Fibroblast of upper back skin (primary cell): ENCODE measurements around the gene ZNF649.
"Not testable (repeated sequence)": the region's sequence is repeated elsewhere in the genome, so short reads cannot be mapped to it uniquely, and the experiment has no call there.

Experiments
- DNase-seq: peaks from one replicate; pipeline ENCODE4 v3.0.0-alpha.2; 2013

Gene ZNF649

DNA sequence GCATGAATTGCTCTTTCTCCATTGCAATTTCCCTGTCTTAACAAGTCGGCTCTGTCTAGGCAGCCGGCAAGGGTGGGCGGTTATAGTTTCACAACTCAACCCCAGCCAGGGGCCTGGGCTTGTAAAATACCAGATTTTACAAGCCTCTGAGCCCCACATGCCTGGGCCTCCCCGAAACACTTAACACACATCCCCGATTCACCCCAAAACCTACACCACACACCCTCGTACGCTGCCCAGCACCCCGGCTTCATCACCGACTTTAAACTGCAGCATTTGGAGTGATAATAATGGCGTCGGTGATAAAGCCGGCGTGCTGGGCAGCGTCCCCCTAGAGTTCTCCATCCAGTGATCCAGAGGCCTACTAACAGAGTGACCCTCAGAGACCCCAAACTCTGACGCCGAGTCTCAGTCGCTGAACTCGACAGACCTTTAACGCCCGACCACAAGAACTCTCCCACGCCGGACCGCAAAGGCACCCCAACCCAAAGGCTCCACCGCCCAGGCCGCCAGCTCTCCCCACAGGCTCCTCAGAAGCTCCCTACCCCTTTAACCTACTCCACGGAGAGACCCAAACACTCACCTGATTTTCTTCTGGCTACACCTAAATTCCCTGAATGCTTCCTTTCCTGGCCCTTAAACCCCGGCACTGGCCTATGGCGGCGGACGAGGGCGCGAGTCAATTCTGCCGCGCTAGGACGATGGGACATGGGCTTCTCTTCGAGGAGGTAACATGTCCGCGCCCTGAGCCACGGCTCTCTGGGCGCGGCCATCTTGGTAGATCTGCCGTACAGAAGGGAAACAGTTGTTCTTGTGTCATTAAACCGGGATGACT lies at the start of gene ZNF649:
TSS of gene ZNF649 (minus strand) at position 687 of the 835 bp plus-strand sequence. CDS start 4,910 bp downstream, outside the sequence.
- peak; percentile 85 for DNase-seq

DNA sequence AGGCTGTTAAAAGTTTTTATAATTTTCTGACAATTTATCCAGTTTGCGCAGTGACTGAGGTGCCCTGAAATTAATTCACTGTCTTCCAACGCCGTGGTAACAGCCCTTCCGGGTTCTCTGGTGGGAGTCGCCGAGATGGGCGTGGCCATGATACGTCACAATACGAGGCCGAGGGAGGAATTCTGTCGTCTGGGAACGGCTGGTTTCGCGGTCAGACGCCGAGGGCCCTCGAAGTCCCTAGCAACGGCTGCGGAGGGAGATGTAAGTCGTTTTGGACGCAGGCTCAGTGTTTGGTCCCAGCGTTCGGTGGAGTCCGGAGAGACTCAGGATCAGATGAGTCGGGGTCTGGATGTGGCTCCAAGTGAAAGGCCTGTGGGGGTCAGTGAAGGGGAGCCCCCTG lies 44.2 kb upstream of the ZNF649 start:
- peak; percentile 6 for DNase-seq

DNA sequence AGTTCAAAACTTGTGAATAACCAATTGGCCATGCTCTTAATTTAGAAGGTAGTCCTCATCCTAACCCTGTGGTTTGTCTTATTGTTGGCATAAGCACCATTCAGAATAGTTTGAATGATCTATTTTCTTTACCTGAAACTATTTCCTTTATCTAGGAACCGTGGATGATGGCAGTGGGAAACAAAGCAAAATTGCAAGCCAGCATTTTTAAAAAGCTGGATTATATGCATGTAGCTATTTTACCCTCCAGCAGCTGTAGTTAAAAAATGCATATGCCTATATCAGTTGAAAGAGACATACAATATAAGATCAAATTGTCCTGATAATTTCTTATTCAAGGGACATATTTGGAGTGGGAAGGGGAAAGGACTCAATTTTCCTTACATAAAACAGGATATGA lies 41.8 kb upstream of the ZNF649 start:
- no peak for DNase-seq

DNA sequence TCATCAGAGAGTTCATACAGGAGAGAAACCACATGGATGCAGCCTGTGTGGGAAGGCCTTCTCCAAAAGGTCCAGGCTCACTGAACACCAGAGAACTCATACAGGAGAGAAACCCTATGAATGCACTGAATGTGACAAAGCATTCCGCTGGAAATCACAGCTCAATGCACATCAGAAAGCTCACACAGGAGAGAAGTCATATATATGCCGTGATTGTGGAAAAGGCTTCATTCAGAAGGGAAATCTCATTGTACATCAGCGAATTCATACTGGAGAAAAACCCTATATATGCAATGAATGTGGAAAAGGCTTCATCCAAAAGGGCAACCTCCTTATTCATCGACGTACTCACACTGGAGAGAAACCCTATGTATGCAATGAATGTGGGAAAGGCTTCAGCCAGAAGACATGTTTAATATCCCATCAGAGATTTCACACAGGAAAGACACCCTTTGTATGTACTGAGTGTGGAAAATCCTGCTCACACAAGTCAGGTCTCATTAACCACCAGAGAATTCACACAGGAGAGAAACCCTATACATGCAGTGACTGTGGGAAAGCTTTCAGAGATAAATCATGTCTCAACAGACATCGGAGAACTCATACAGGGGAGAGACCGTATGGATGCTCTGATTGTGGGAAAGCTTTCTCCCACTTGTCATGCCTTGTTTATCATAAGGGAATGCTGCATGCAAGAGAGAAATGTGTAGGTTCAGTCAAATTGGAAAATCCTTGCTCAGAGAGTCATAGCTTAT lies 40.2 kb upstream of the ZNF649 start:
- no peak for DNase-seq

DNA sequence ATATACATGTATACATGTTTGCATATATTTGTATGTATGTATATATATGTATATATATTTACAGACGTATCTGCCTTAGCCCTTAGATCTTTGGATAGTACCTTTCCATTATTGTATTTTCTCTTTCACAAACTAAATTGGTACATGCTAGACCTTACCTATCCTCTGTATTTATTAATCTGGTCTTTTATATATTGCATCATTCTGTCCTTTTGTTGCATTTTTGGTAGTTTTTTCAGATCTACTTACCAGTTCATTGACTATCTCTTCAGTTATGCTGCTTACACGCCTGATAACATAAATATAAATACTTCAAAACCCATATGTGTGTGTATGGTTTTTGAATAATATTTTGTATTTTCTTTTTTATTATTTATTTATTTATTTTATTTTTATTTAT lies 34.1 kb upstream of the ZNF649 start:
- no peak for DNase-seq

DNA sequence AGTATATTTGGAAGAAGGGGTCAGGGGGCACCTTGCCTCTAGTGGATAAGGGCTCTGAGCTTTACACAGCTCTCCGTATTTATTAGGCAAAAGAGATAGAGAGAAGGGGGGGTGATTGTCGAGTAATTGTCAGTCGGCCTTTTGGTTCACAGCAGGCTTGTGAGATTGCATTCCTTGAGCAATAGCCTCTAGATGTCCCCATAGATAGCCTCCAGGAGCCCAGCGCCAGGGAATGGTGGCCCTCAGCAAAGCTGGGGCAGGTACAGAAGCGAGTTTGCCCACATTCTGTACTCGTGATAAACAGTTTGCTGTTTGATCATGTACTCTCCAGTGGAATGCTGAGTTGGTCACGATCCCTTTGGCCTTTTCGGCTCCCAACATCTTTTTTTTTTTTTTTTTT lies 27.1 kb upstream of the ZNF649 start:
- no peak for DNase-seq

DNA sequence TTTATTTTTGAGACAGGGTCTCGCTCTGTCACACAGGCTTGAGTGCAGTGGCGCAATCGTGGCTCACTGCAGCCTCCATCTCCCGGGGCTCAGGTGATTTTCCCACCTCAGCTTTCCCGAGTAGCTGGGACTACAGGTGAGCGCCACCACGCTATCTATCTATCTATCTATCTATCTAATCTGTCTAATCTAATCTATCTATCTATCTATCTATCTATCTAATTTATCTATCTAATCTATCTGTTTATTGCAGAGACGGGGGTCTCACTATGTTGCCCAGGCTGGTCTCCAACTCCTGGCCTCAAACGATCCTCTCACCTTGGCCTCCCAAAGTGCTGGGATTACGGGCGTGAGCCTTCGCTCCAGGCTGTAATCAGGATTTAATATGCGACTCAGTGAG lies 23.0 kb upstream of the ZNF649 start:
- no peak for DNase-seq

DNA sequence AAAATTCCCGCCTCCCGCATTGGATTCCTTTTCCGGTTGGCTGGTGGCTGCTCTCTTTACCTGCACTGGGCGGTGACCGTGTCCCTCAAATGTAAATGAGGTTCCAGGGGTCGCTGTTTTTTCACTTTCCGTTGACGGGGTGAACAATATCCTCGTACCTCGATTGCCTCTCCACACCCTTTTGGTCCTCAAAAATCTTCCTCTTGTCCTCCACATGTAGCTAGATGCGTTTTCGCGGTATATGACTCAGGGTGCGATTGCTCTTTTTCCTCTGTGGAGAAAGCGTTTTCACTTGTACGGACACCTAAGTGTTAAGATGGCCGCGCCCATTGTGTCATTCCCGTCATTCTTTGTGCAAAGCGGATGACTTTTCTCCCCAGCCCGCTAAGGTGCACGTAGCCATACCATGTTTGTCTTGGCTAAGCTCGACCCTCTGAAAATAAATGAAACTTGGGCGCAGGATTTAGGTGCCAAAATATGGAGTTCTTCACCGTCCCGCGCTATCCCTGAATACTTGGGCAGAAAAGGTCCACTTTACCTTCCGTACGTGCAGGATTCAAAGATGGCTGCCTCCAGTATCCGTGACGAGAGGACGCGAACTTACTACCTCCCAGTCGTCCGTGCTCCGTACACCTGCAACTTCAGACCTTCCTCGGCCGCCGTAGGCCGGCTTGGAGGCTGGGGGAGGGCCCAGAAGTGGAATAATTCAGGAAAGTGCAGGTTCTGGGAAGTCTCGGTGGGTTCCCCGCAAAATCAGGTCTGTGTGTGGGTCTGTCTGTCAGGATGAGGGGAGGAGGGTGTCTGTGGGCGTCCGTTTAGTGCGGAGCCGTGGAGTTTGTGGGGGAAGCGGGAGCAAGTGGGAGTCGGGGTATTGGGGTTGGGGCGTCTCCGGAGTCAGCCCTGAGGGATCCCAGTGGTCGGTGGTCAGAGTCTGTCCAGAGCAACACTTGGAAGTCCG lies 22.2 kb upstream of the ZNF649 start, which contains the start of gene ZNF613:
TSS of gene ZNF613 (plus strand) at position 689 of the 958 bp plus-strand sequence. CDS start 8,749 bp downstream, outside the sequence.
- peak; percentile 91 for DNase-seq

DNA sequence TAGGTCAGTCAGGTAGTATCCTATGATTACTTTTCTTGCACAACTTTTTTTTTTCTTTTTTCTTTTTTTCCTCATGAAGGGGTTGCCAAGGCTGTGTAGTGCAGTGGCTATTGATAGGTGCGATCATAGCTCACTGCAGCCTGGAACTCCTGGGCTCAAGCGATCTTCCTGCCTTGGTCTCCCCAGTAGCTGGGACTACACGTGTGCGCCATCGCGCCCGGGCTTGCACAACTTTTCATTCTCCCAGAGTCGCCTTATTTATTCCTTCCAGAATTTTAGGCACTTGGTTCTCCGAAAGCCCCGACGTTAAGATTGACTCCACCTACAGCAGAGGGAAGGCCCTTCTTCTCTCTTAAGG lies 21.6 kb upstream of the ZNF649 start:
- DNase-seq, result no peak

DNA sequence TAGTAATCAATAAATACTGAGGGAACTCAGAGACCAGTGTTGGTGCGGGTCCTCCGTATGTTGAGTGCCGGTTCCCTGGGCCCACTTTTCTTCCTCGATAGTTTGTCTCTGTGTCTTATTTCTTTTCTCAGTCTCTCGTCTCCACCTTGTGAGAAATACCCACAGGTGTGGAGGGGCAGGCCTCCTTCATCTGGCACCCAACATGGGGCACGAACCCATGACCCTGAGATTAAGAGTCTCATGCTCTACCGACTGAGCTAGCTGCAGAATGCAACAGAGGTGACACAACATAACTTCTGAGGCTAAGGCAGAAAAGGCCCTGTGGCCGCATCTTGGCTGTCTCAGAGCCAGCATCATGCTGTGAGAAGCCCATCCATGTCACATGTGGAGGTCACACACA lies 17.1 kb upstream of the ZNF649 start:
- DNase-seq, result no peak

DNA sequence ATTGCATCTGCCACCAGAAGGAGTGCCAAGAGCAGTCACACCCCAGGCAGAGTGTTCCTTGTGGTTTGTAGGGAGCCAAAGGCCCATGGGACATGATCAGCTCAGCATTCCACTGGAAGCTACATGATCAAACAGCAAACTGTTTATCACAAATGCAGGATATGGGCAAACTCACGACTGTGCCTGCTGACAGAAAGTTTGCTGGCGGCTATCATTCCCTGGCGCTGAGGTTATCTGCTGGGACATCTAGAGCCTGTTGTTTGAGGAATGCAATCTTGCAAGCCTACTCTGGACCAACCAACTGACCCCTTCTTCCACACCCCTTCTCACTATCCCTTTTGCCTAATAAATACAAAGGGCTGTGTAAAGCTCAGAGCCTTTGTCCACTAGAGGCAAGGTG lies 14.8 kb upstream of the ZNF649 start:
- no peak for DNase-seq

DNA sequence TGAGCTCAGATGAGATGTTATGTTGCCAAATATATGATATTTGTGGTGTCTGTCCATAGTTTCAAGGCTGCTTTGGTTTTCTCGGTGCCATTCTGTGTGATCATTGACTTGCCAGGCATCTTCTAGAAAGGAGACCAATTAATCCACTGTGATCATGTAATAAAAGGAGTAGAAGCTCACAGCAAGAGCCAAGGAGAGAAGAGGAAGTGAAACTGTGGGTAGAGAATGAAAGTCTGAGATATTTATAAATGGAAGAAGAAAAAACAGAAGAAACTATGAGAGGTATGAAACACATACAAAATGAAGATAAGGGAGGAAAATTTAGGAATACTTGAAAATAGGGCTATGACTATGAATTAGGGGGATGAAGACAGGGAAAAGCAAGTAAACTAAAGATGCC lies 11.3 kb upstream of the ZNF649 start:
- no peak for DNase-seq

DNA sequence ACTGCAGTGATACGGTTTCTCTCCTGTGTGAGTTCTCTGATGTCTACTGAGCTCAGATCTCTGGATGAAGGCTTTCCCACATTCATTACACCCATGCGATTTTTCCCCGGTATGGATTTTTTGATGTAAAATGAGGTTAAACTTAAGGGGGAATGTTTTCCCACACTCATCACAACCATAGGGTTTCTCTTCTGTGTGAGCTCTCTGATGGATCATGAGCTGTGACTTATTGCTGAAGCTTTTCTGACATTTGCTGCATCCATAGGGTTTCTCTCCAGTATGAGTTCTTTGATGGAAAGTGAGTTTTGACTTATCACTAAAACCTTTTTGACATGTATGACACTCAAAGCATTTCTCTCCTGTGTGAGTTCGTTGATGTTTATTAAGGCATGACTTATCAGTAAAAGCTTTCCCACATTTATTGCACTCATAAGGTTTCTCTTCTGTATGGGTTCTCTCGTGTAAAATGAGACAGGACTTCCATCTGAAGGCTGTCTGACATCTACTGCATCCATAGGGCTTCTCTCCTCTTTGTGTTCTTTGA lies 10.6 kb upstream of the ZNF649 start:
- DNase-seq, result no peak

DNA sequence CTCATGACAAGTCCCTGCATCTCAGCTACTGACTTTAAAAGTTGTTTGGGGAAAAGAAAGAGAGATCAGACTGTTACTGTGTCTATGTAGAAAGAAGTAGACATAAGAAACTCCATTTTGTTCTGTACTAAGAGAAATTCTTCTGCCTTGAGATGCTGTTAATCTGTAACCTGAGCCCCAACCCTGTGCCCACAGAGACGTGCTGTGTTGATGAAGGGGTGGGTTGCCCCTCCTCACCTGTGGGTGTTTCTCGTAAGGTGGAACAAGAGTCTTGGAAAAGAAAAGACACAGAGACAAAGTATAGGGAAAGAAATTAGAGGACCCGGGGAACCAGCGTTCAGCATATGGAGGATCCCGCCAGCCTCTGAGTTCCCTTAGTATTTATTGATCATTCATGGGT lies 3.2 kb upstream of the ZNF649 start:
- not testable (repeated sequence) for DNase-seq

DNA sequence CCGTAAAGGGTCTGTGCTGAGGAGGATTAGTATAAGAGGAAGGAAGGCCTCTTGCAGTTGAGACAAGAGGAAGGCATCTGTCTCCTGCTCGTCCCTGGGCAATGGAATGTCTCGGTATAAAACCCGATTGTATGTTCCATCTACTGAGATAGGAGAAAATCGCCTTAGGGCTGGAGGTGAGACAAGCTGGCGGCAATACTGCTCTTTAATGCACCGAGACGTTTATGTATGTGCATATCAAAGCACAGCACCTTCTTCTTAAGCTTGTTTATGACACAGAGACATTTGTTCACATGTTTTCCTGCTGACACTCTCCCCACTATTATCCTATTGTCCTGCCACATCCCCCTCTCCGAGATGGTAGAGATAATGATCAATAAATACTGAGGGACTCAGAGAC lies 1.3 kb upstream of the ZNF649 start:
- DNase-seq, result not testable (repeated sequence)

DNA sequence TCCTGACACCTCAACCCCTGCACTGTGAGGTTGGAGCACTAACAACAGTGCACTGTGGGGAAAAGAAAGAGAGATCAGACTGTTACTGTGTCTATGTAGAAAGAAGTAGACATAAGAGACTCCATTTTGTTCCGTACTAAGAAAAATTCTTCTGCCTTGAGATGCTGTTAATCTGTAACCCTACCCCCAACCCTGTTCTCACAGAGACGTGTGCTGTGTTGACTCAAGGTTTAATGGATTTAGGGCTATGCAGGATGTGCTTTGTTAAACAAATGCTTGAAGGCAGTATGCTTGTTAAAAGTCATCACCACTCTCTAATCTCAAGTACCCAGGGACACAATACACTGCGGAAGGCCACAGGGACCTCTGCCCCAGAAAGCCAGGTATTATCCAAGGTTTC lies 822 bp upstream of the ZNF649 start:
- not testable (repeated sequence) for DNase-seq

DNA sequence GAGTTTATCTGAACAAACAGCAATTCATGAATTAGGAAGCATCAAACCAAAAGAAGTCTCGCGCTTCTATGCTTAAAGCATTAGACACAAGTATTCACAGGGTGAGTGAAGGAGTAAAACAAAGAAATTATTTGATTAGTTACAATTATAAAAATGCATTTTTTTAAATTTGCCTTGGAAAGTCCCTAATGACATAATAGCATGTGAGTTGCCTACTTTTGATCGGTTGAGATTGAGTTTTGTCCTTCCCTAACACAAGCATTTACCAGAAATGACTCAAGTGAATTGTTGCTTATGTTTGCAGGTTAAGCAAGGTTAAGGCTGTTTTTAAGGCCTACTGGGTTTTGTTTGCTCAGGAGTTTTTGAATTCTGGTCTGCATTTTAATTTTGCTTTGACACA lies 389 bp upstream of the ZNF649 start:
- no peak for DNase-seq

DNA sequence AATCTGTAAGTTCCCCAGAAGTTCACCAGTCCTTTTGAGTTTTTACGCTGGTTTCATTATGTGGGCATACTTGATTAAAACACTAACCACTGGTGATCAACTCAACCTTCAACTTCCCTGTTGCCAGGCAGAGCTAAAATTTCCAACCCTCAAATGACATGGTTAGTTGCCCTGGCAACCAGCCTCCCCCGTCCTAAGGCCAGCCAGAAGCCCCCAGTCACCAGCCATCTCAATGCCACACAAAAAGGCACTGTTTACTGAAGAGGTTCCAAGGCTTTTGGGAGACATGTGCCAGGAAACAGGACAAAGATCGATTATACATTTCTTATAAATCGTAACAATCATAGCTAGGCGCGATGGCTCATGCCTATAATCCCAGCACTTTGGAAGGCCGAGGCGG lies 1.6 kb downstream of the ZNF649 start:
- DNase-seq, result no peak

DNA sequence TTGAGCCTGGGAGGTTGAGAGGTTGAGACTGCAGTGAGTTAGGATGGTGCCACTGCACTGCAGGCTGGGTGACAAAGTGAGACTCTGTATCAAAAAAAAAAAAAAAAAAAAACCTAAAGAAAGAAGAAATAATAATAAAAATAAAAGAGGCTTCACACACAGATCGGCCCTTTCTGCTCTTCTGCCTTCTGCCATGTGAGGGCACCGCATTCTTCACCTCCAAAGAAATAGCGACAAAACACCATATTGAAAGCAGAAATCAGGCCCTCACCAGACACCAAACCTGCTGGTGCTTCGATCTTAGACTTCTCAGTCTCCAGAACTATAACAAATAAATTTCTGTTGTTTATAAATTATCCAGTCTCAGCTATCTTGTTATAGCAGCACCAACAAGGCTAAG lies 3.0 kb downstream of the ZNF649 start:
- no peak for DNase-seq

DNA sequence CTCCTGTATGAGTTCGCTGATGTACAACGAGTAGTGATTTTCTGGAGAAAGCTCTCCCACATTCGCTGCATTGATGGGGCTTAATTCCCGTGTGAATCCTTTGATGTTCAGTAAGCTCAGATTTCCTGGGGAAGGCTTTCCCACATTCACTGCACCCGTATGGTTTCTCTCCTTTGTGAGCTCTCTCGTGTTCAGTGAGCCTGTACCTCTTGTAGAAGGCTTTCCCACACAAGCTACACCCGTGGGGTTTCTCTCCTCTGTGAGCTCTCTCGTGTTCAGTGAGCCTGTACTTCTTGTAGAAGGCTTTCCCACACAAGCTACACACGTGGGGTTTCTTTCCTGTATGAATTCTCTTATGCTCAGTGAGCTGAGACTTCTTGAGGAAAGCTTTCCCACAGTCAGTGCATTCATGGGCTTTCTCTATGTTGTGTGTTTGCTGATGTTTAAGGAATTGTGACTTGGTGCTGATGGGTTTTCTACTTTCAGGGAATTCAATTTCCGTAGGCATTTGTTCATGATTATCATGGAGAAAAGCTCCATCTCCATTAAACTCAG lies 13.5 kb downstream of the ZNF649 start:
- DNase-seq, result no peak

DNA sequence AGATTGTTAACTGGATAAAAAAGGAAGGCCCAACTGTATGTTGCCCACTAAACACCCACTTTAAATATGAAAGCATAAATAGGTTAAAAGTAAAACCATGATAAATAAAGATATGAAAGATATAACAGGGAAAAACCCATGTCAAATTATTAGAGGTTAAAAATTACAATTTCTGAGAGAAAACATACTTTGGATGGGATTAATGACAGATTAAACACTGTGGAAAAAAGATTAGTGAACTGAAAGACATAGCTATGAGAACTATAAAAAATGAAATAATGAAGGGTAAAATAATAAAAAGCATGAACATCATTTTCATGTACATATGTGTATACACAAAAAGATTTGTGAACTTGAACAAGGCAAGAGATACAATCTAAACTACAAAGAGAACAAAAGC lies 14.9 kb downstream of the ZNF649 start:
- DNase-seq, result no peak
